Measurements from ENCODE around the gene CELF5.

CELF5 gene

GRCh38 chr19:3254520-3254919, 30.1 kb downstream of the CELF5 start:
- TF ChIP-seq CTCF (conservative IDR thresholded peaks at IDR 0.05; ENCODE audit: low read depth, low read length) = no peak
- H3K4me3 ChIP-seq (ENCODE audit: low read depth, low read length) = no peak overlapping the region
- no peak for DNase-seq (ENCODE audit: low read depth)

- DNase-seq (ENCODE audit: low read depth) = no peak
- TF ChIP-seq CTCF (conservative IDR thresholded peaks at IDR 0.05; ENCODE audit: low read depth, low read length) = no peak
- H3K4me3 ChIP-seq (ENCODE audit: low read depth, low read length) = no peak overlapping the region
Observed at GRCh38 chr19:3257071-3257470, 32.6 kb downstream of the CELF5 start.

DNA sequence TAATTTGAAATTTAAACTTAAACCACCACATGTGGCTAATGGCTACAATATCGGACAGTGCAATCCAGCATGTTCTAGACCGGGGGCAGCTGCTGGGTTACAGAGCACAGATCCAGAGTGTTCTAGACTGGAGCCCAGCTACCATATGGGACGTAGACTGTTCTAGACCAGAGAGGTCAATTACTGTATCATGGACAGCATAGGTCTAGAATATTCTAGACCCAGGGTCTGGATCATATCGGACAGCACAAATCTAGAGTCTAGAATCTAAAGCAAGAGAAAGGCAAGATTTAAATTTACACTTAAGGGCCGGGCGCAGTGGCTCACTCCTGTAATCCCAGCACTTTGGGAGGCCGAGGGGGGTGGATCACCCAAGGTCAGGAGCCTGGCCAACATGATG, 37.9 kb downstream of the CELF5 start:
- TF ChIP-seq CTCF (conservative IDR thresholded peaks at IDR 0.05; ENCODE audit: low read depth, low read length) = no peak
- no peak overlapping the region for H3K4me3 ChIP-seq (ENCODE audit: low read depth, low read length)
- DNase-seq (ENCODE audit: low read depth) = no peak

DNA sequence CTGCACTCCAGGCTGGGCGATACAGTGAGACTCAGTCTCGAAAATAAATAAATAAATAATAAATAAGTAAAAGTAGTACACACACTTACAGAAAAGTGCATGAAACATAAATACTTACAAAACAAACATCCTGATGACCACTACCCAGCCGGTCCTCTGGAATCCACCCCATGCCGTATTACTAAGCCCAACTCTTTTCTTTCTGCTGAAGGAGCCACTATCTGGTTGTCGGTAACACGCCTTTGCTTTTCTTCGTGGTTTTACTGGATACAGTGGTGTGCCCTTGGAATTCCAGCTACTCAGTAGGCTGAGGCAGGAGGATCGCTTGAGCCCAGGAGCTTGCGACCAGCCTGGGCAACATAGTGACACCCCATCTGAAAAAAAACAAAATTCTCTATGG, 39.4 kb downstream of the CELF5 start:
- DNase-seq (ENCODE audit: low read depth) = no peak
- no peak overlapping the region for H3K4me3 ChIP-seq (ENCODE audit: low read depth, low read length)
- no peak for TF ChIP-seq CTCF (conservative IDR thresholded peaks at IDR 0.05; ENCODE audit: low read depth, low read length)

GRCh38 chr19:3265432-3265831, 41.0 kb downstream of the CELF5 start:
- no peak overlapping the region for H3K4me3 ChIP-seq (ENCODE audit: low read depth, low read length)
- DNase-seq (ENCODE audit: low read depth) = no peak
- no peak for TF ChIP-seq CTCF (conservative IDR thresholded peaks at IDR 0.05; ENCODE audit: low read depth, low read length)

DNA sequence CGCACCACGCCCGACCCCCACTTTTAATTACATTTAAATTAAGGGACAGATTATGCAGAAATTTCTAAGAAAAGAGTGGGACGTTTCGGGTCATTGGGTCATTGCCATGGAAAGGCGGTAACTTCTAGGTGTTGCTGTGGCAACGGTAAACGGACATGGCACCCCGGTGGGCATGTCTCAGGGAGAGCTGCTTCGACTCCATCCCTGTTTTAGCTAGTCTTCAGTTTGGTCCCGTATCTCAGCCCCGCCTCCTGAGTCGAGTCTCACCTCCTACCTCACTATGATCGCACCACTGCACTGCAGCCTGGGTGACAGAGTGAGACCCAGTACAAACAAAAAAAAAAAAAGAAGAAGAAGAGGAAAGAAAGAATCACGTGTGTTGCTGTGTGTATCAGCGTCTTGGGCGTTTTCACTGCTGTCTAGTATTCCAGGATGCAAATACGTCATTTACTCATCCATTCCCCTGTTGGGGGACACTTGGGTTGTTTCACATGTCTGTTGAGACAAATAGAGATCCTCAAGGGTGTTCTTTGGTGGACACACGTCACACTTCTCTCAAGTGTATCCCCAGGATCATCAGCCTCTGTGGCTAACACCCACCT, 41.7 kb downstream of the CELF5 start:
- no peak for TF ChIP-seq CTCF (conservative IDR thresholded peaks at IDR 0.05; ENCODE audit: low read depth, low read length)
- H3K4me3 ChIP-seq (ENCODE audit: low read depth, low read length) = no peak overlapping the region
- DNase-seq (ENCODE audit: low read depth) = no peak

DNA sequence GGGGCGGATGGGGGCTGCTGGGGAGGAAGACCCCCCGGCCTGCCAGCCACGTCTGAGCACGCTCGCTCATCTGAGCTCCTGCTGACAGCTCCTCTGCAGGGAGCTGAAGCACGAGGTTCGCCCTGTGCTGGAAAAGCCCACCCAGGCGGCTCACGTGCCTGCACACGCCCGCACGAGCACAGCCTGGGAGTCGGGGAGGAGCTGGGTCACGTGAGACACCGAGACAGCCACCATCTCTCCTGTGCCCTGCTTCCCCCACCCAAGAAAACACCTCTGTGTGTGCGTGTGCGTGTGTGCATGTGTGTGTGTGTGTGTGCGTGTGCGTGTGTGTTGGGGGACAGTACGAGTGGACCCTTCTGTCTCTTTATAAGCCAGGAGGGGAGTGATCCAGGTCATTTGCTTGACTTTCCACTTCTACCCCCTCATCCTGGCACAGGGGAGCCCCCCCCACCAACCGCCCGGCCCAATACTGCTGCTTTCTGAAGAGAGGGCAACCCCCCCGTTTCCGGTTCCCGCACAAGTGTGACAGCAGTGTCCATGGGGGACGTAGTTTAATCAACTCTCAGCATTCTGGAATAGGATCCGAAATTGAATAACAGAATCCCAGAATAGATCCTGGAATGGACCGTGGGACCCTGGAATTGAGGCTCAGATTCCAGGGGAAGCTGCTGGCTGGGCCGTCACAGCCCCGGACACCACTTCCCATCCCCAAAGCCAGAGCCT, 42.5 kb downstream of the CELF5 start:
- TF ChIP-seq CTCF (conservative IDR thresholded peaks at IDR 0.05; ENCODE audit: low read depth, low read length) = no peak
- H3K4me3 ChIP-seq (ENCODE audit: low read depth, low read length) = no peak overlapping the region
- DNase-seq (ENCODE audit: low read depth) = peak; percentile 7

Measured in choroid plexus epithelial cell (primary cell).